NCI-H1417 (cell line): Measurements from ENCODE around the gene HPS5.

Experiments used
- DNase-seq, 3 experiments: peaks; one replicate each; lab custom pipeline; 2025; lab: John Stamatoyannopoulos, UW

The HPS5 gene

GRCh38 chr11:18317551-18317950 lies 4.4 kb downstream of the HPS5 start:
- DNase-seq, result no peak

GRCh38 chr11:18315893-18316292 lies 6.0 kb downstream of the HPS5 start:
- DNase-seq, result no peak

- DNase-seq, result no peak
Observed at GRCh38 chr11:18314784-18315523, 7.0 kb downstream of the HPS5 start.

- DNase-seq, result no peak
Observed at GRCh38 chr11:18313965-18314763, 7.8 kb downstream of the HPS5 start.

GRCh38 chr11:18312663-18313420 lies 9.1 kb downstream of the HPS5 start:
- no peak for DNase-seq

GRCh38 chr11:18312012-18312411 lies 9.9 kb downstream of the HPS5 start:
- no peak for DNase-seq

- DNase-seq, result no peak
Observed at GRCh38 chr11:18310800-18311340, 11.1 kb downstream of the HPS5 start.

- no peak for DNase-seq
Observed at GRCh38 chr11:18309691-18310090, 12.2 kb downstream of the HPS5 start.

- DNase-seq, result no peak
Observed at GRCh38 chr11:18308242-18308641, 13.7 kb downstream of the HPS5 start.

GRCh38 chr11:18307461-18308139 lies 14.3 kb downstream of the HPS5 start:
- no peak for DNase-seq

GRCh38 chr11:18304745-18305144 lies 17.2 kb downstream of the HPS5 start:
- DNase-seq, result no peak

- DNase-seq, result no peak
Observed at GRCh38 chr11:18299721-18300120, 22.2 kb downstream of the HPS5 start.

- DNase-seq, result no peak
Observed at GRCh38 chr11:18295316-18295715, 26.6 kb downstream of the HPS5 start.

GRCh38 chr11:18294862-18295261 lies 27.1 kb downstream of the HPS5 start:
- no peak for DNase-seq

- no peak for DNase-seq
Observed at GRCh38 chr11:18288911-18289310, 33.0 kb downstream of the HPS5 start.

- no peak for DNase-seq
Observed at GRCh38 chr11:18285841-18286240, 36.1 kb downstream of the HPS5 start.

GRCh38 chr11:18282626-18283025 lies 39.3 kb downstream of the HPS5 start:
- DNase-seq, result no peak

- DNase-seq, result no peak
Observed at GRCh38 chr11:18280438-18281045, 41.4 kb downstream of the HPS5 start.

GRCh38 chr11:18277565-18278271 lies 44.2 kb downstream of the HPS5 start:
- no peak for DNase-seq

GRCh38 chr11:18271206-18271605 lies 50.7 kb downstream of the HPS5 start:
- DNase-seq, result no peak

- no peak for DNase-seq
Observed at GRCh38 chr11:18270102-18270501, 51.8 kb downstream of the HPS5 start.
